CD4-positive, alpha-beta memory T cell (primary cell): ENCODE data around the gene ARID3A. TPM values are rescaled to one million over a fixed set of nuclear protein-coding genes. Genes with fewer than 3 reads are reported as not detected.
A peak's percentile ranks its signal among the peaks of the same experiment; 100 is the strongest.

Experiments
- CTCF ChIA-PET: fragments of 350-600 bp; sonication (Branson Sonifier 250); formaldehyde crosslinking; loops from one replicate; lab custom pipeline; 2021; ENCODE audit warnings: inconsistent platforms; ENCODE audit not compliant: partially characterized antibody; lab: Charles Lee
- POLR2A ChIA-PET: fragments of 350-600 bp; sonication (Branson Sonifier 250); formaldehyde crosslinking; loops from one replicate; lab custom pipeline; 2021; ENCODE audit not compliant: partially characterized antibody; lab: Charles Lee
- DNase-seq, 5 donors: peaks; one replicate each; pipeline versions ENCODE4 v3.0.0 to v3.0.0-alpha.2; 2020 to 2022; ENCODE audit warnings: mixed read lengths in 1 of 5
- H3K27ac ChIP-seq: one replicate; pipeline ENCODE4 v1.7.0; 2013; ENCODE audit warnings: low read depth, low read length
- H3K27me3 ChIP-seq: 2 replicates; pipeline ENCODE4 v1.7.0; 2013; ENCODE audit warnings: mild to moderate bottlenecking, low read length, moderate library complexity; ENCODE audit not compliant: insufficient read depth
- H3K36me3 ChIP-seq: 2 replicates; pipeline ENCODE4 v1.7.0; 2013; ENCODE audit warnings: mild to moderate bottlenecking, low read length, moderate library complexity; ENCODE audit not compliant: insufficient read depth
- H3K4me1 ChIP-seq: 2 replicates; pipeline ENCODE4 v1.7.0; 2013; ENCODE audit warnings: mild to moderate bottlenecking, low read length, moderate library complexity; ENCODE audit not compliant: insufficient read depth
- H3K4me3 ChIP-seq, 2 donors: one replicate each; pipeline ENCODE4 v1.7.0; 2013; ENCODE audit warnings: low read length in 2 of 2, mild to moderate bottlenecking in 1 of 2
- H3K9me3 ChIP-seq, 2 donors: one replicate each; pipeline ENCODE4 v1.7.0; 2013; ENCODE audit warnings: low read length in 2 of 2, control low read depth in 1 of 2; ENCODE audit not compliant: control insufficient read depth in 1 of 2
- H3K27ac Mint-ChIP-seq, 7 donors: one replicate each; pipeline ENCODE4 v1.8.0; 2020 to 2021; ENCODE audit warnings: mixed read lengths in 7 of 7, mild to moderate bottlenecking in 6 of 7, inconsistent platforms in 3 of 7, moderate library complexity in 3 of 7
- H3K27me3 Mint-ChIP-seq, 2 donors: one replicate each; pipeline ENCODE4 v1.8.0; 2020 to 2021; ENCODE audit warnings: mixed read lengths in 2 of 2
- H3K36me3 Mint-ChIP-seq, 2 donors: one replicate each; pipeline ENCODE4 v1.8.0; 2020 to 2021; ENCODE audit warnings: mixed read lengths in 2 of 2, inconsistent platforms in 1 of 2, mild to moderate bottlenecking in 1 of 2
- H3K4me1 Mint-ChIP-seq, 4 donors: one replicate each; pipeline ENCODE4 v1.8.0; 2020 to 2021; ENCODE audit warnings: mixed read lengths in 4 of 4, mild to moderate bottlenecking in 1 of 4
- H3K4me3 Mint-ChIP-seq, 8 donors: one replicate each; pipeline ENCODE4 v1.8.0; 2020 to 2021; ENCODE audit warnings: mixed read lengths in 8 of 8, mild to moderate bottlenecking in 7 of 8, moderate library complexity in 6 of 8, inconsistent platforms in 3 of 8
- H3K9me3 Mint-ChIP-seq, 8 donors: one replicate each; pipeline ENCODE4 v1.8.0; 2020 to 2021; ENCODE audit warnings: mixed read lengths in 8 of 8, mild to moderate bottlenecking in 5 of 8, inconsistent platforms in 3 of 8, moderate library complexity in 1 of 8
- intact Hi-C: fragments of 100-400 bp; cut with micrococcal nuclease; formaldehyde crosslinking; loops from one replicate; pipeline ENCODE4 v1.15.1; 2023
- polyA plus RNA-seq, 2 donors: library from polyadenylated mRNA; unstranded; fragments of 300-500 nt; fragmentation: Illumina TruSeq; gene quantifications; one replicate each; pipeline ENCODE4 v1.2.3, GENCODE V29; 2021
- total RNA-seq, 2 experiments: library from RNA; stranded (reverse); gene quantifications; one replicate each; pipeline ENCODE4 v1.2.3, GENCODE V29; 2021

Gene ARID3A
- total and polyA plus RNA-seq, 4 experiments from 2014 or later, result 0.27 to 9.6 (median 5.2) TPM

DNA sequence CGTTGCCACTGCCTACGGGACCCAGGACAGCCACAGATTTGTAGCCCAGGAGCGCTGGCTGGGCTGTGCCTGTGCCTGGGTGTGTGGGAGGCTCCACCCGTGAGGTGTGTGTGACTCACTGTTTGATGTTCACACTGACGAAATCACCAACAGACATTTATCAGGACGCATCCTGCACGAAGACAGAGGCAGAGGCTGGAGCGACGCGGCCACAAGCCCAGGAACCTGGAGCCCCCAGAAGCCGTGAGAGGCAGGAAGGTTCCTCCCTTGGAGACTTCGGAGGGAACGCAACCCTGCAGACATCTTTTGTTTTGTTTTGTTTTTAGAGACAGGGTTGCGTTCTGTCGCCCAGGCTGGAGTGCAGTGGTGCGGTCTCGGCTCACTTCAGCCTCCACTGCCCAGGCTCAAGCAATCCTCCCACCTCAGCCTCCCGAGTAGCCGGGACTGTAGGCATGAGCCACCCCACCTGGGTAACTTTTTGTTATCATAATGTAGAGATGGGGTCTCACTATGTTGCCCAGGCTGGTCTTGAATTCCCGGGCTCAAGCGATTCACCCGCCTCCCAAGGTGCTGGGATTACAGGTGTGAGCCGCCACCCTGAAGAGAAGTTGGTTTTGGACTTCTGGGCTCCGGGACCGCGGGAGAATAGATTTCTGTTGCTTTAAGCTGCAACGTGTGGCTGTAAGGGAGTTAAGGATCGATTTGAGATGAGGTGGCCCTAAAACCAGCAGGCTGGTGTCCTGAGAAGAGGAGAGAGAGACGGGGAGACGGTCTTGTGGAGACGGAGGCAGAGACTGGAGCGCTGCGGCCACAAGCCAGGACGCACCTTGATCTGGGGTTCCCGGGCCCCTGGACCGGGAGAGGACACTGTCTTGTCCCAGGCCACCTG, 33.4 kb downstream of the ARID3A start:
- Histone ChIP-seq H3K27ac (no peak overlapping the region), H3K4me3 (no peak overlapping the region), H3K9me3 (no peaks in the 10 kb centered on the region), H3K27me3 (no peaks in the 10 kb centered on the region), H3K36me3 (no peaks in the 10 kb centered on the region), H3K4me1 (no peaks in the 10 kb centered on the region)
- peak in 1 of 5 donors; percentile 9 for DNase-seq
- Mint-ChIP-seq H3K27ac (peak overlapping the region in 1 of 7 donors; percentile 77), H3K36me3 (no peaks in the 10 kb centered on the region), H3K4me3 (no peak overlapping the region), H3K27me3 (no peaks in the 10 kb centered on the region), H3K4me1 (peaks cover 0 to 2% (median under 1%) of the 10 kb centered on the region in 4 donors), H3K9me3 (no peaks in the 10 kb centered on the region)
- ChIA-PET POLR2A (interaction anchor here (0.6 kb wide), 2 partner anchors 24 to 66 kb away, joined by 3 read pairs; no protein-coding TSS in a partner anchor), CTCF (no interaction called here)
- intact Hi-C loops, result no loop called here

GRCh38 chr19:960020-960419, 34.2 kb downstream of the ARID3A start:
- intact Hi-C loops, result no loop called here
- H3K4me3 ChIP-seq, result no peak overlapping the region
- H3K27me3 Mint-ChIP-seq, result no peaks in the 10 kb centered on the region
- no peaks in the 10 kb centered on the region for H3K9me3 ChIP-seq
- H3K36me3 Mint-ChIP-seq, result peaks cover under 1 to 1% of the 10 kb centered on the region in 2 donors
- POLR2A ChIA-PET, result interaction anchor here (0.6 kb wide), 1 partner anchor 66 kb away, joined by 3 read pairs; no protein-coding TSS in a partner anchor
- no peak overlapping the region for H3K27ac Mint-ChIP-seq
- CTCF ChIA-PET, result no interaction called here
- no peaks in the 10 kb centered on the region for H3K36me3 ChIP-seq
- H3K4me3 Mint-ChIP-seq, result no peak overlapping the region
- H3K27me3 ChIP-seq, result no peaks in the 10 kb centered on the region
- H3K4me1 Mint-ChIP-seq, result peaks cover 0 to 2% (median under 1%) of the 10 kb centered on the region in 4 donors
- H3K4me1 ChIP-seq, result no peaks in the 10 kb centered on the region
- DNase-seq, result peak in 1 of 5 donors; percentile 5
- no peak overlapping the region for H3K27ac ChIP-seq
- peaks cover 0 to under 1% (median 0%) of the 10 kb centered on the region in 8 donors for H3K9me3 Mint-ChIP-seq

GRCh38 chr19:960601-960938, 34.7 kb downstream of the ARID3A start:
- Mint-ChIP-seq H3K27me3 (no peaks in the 10 kb centered on the region), H3K36me3 (peaks cover 3 to 5% of the 10 kb centered on the region in 2 donors), H3K4me1 (peaks cover 0 to 5% (median 2%) of the 10 kb centered on the region in 4 donors), H3K4me3 (no peak overlapping the region), H3K27ac (no peak overlapping the region), H3K9me3 (peaks cover 0 to 2% (median 0%) of the 10 kb centered on the region in 8 donors)
- no peaks in the 10 kb centered on the region for H3K36me3 ChIP-seq
- no peak overlapping the region for H3K27ac ChIP-seq
- CTCF ChIA-PET, result no interaction called here
- POLR2A ChIA-PET, result no interaction called here
- no peaks in the 10 kb centered on the region for H3K27me3 ChIP-seq
- no peaks in the 10 kb centered on the region for H3K4me1 ChIP-seq
- intact Hi-C loops, result no loop called here
- peak in 1 of 5 donors; percentile 27 for DNase-seq
- no peak overlapping the region for H3K4me3 ChIP-seq
- H3K9me3 ChIP-seq, result no peaks in the 10 kb centered on the region

DNA sequence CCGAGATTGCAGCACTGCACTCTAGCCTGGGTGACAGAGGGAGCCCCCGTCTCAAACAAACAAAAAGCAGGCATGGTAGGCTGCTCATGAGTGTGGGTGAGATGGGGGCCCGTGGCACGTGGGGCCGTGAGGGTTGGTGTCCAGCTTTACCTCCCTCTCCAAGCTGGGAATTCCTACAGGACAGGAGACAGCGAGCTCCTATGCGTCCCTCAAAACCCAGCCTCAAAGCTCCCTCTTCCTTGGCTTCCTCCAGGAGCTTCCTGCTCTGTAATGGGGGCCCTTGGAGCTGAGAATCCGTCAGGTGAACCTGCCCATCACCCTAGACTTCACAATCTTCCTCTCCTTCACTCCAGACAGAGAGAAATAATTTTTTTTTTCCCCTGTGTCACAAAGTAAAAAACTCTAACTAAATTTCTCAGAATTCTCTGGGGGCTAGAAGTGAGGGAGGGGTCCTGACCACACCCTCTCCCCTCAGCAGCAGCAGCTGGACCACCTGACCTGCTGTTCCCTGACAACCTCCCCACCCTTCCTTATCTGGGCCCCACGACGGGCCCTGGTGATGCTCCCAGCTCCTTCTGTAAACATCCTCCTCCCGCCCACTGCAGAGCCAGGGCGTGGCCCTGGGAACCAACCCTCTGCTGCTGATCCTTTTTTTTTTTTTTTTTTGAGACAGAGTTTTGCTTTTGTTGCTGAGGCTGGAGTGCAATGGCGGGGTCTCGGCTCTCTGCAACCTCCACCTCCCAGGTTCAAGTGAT, 36.2 kb downstream of the ARID3A start:
- intact Hi-C loops, result no loop called here
- POLR2A ChIA-PET, result interaction anchor here (0.6 kb wide), 1 partner anchor 222 kb away, joined by 3 read pairs; no protein-coding TSS in a partner anchor
- H3K27ac Mint-ChIP-seq, result peak overlapping the region in 3 of 7 donors; percentile 47 to 79 (median 53)
- no peaks in the 10 kb centered on the region for H3K9me3 ChIP-seq
- peaks cover 0 to 2% (median 0%) of the 10 kb centered on the region in 8 donors for H3K9me3 Mint-ChIP-seq
- CTCF ChIA-PET, result no interaction called here
- H3K4me1 ChIP-seq, result no peaks in the 10 kb centered on the region
- H3K36me3 ChIP-seq, result no peaks in the 10 kb centered on the region
- no peak overlapping the region for H3K27ac ChIP-seq
- peak in 1 of 5 donors; percentile 13 for DNase-seq
- H3K4me1 Mint-ChIP-seq, result peaks cover 0 to 5% (median 2%) of the 10 kb centered on the region in 4 donors
- H3K4me3 ChIP-seq, result no peak overlapping the region
- H3K27me3 ChIP-seq, result no peaks in the 10 kb centered on the region
- H3K36me3 Mint-ChIP-seq, result peaks cover 5% of the 10 kb centered on the region in 2 donors
- H3K4me3 Mint-ChIP-seq, result no peak overlapping the region
- no peaks in the 10 kb centered on the region for H3K27me3 Mint-ChIP-seq

DNA sequence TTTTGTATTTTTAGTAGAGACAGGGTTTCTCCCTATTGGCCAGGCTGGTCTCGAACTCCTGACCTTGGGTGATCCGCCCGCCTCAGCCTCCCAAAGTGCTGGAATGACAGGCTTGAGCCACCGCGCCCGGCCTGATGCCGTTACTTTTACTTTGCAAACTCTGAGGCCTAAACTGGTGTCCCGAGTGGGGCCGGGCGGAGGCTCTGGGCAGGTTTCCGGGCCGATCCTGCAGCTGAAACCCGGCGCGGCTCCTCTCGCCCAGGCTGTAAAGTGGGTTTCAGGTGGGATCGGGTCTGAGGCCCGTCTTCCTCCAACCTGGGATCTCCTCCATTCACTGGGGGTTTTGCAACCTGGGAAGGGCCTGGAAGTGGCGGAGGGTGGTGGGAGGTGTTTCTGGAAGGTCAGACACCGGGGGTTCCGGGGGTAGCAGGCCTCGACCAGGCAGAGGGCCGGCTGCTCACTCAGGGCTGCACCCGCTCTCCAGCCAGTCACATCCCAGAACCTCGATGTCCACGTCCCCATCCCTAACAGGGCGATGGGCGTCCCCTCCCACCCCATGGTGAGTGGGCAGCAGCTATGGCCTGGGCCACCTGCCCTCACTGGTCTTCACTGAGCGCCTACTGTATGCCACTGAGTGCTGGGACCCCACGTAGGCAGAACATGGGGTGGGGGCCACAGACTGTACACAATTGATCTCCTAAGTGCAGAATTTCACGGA, 37.0 kb downstream of the ARID3A start:
- Histone ChIP-seq H3K27me3 (no peaks in the 10 kb centered on the region), H3K36me3 (no peaks in the 10 kb centered on the region)
- intact Hi-C loops, result no loop called here

GRCh38 chr19:963486-963951, 37.7 kb downstream of the ARID3A start:
- POLR2A ChIA-PET, result no interaction called here
- H3K9me3 Mint-ChIP-seq, result peaks cover 0 to 2% (median 0%) of the 10 kb centered on the region in 8 donors
- peak in 1 of 5 donors; percentile 5 for DNase-seq
- H3K4me3 Mint-ChIP-seq, result no peak overlapping the region
- no peaks in the 10 kb centered on the region for H3K27me3 Mint-ChIP-seq
- H3K27ac ChIP-seq, result no peak overlapping the region
- H3K27me3 ChIP-seq, result no peaks in the 10 kb centered on the region
- H3K4me1 Mint-ChIP-seq, result peaks cover 0 to 5% (median 2%) of the 10 kb centered on the region in 4 donors
- no peak overlapping the region for H3K4me3 ChIP-seq
- no peak overlapping the region for H3K27ac Mint-ChIP-seq
- H3K36me3 Mint-ChIP-seq, result peaks cover 14% of the 10 kb centered on the region in 2 donors
- H3K36me3 ChIP-seq, result peaks cover 3% of the 10 kb centered on the region
- no peaks in the 10 kb centered on the region for H3K9me3 ChIP-seq
- intact Hi-C loops, result no loop called here
- H3K4me1 ChIP-seq, result no peaks in the 10 kb centered on the region
- CTCF ChIA-PET, result no interaction called here

More for the DNA sequence above, 37.0 kb downstream of the ARID3A start:
- ChIA-PET CTCF (no interaction called here), POLR2A (no interaction called here)
- Histone ChIP-seq H3K4me3 (no peak overlapping the region), H3K4me1 (no peaks in the 10 kb centered on the region), H3K27ac (no peak overlapping the region), H3K9me3 (no peaks in the 10 kb centered on the region)
- peak in 1 of 5 donors; percentile 26 for DNase-seq
- Mint-ChIP-seq H3K4me3 (no peak overlapping the region), H3K27me3 (no peaks in the 10 kb centered on the region), H3K4me1 (peaks cover 0 to 5% (median 2%) of the 10 kb centered on the region in 4 donors), H3K9me3 (peaks cover 0 to 2% (median 0%) of the 10 kb centered on the region in 8 donors), H3K36me3 (peaks cover 9% of the 10 kb centered on the region in 2 donors), H3K27ac (peak overlapping the region in 1 of 7 donors; percentile 47)
